Ishikawa (cell line): ENCODE results near the gene ZBTB1.

ENCODE experiments used
- CEBPB ChIP-seq: IDR thresholded peaks from 2 replicates; pipeline ENCODE4 v1.6.1; 2012
- CREB1 ChIP-seq: IDR thresholded peaks from 2 replicates; pipeline ENCODE4 v1.6.1; 2012; ENCODE audit warnings: low read depth
- EGR1 ChIP-seq: IDR thresholded peaks from 2 replicates; pipeline ENCODE4 v1.6.1; 2012
- EP300 ChIP-seq: IDR thresholded peaks from 2 replicates; pipeline ENCODE4 v1.6.1; 2012; ENCODE audit warnings: borderline replicate concordance
- FOXM1 ChIP-seq: IDR thresholded peaks from 2 replicates; pipeline ENCODE4 v1.6.1; 2012; ENCODE audit warnings: low read depth, borderline replicate concordance
- NFIC ChIP-seq: IDR thresholded peaks from 2 replicates; pipeline ENCODE4 v1.6.1; 2012
- RAD21 ChIP-seq: IDR thresholded peaks from 2 replicates; pipeline ENCODE4 v1.6.1; 2012; ENCODE audit warnings: low read depth
- TAF1 ChIP-seq: IDR thresholded peaks from 2 replicates; pipeline ENCODE4 v1.6.1; 2012; ENCODE audit warnings: low read depth, mild to moderate bottlenecking
- TCF12 ChIP-seq: IDR thresholded peaks from 2 replicates; pipeline ENCODE4 v1.6.1; 2012; ENCODE audit warnings: low read depth
- TEAD4 ChIP-seq: IDR thresholded peaks from 2 replicates; pipeline ENCODE4 v1.6.1; 2012
- YY1 ChIP-seq: IDR thresholded peaks from 2 replicates; pipeline ENCODE4 v1.6.1; 2012; ENCODE audit warnings: low read depth
- ZBTB7A ChIP-seq: IDR thresholded peaks from 2 replicates; pipeline ENCODE4 v1.6.1; 2012; ENCODE audit warnings: low read depth
- TF ChIP-seq, protein P1 (sequence below): IDR thresholded peaks from 2 replicates; pipeline ENCODE4 v1.6.1; 2012
- TF ChIP-seq, protein P2 (sequence below): IDR thresholded peaks from 2 replicates; pipeline ENCODE4 v1.6.1; 2012; ENCODE audit warnings: low read depth, mild to moderate bottlenecking
- TF ChIP-seq, protein P3 (sequence below): IDR thresholded peaks from 2 replicates; pipeline ENCODE4 v1.6.1; 2012

Gene ZBTB1

DNA sequence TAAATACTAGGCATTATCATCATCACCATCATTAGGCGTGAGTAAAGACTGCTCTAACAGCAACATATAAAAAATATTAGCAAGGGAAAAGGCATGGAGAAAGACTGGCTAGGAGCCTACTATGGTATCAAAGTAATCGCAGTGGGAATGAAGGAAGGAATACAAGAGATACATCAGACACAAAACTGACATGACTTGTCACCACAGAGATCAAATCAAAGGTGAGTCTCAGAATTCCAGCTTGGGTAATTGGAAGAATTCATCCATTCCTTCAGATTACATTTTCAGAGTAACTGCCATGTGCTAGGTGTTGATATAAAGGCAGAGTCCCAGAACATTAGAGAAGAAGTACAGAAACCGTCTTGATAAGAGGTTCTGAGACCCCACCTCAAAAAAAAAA lies 11.1 kb upstream of the ZBTB1 start:
- TF ChIP-seq YY1 (no peak), FOXM1 (no peak), EP300 (no peak), CREB1 (no peak), EGR1 (no peak), TCF12 (no peak), TAF1 (no peak), CEBPB (no peak), ZBTB7A (no peak), TEAD4 (no peak)
- TF ChIP-seq, protein P1, sequence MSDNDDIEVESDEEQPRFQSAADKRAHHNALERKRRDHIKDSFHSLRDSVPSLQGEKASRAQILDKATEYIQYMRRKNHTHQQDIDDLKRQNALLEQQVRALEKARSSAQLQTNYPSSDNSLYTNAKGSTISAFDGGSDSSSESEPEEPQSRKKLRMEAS: no peak
- TF ChIP-seq, protein P2, sequence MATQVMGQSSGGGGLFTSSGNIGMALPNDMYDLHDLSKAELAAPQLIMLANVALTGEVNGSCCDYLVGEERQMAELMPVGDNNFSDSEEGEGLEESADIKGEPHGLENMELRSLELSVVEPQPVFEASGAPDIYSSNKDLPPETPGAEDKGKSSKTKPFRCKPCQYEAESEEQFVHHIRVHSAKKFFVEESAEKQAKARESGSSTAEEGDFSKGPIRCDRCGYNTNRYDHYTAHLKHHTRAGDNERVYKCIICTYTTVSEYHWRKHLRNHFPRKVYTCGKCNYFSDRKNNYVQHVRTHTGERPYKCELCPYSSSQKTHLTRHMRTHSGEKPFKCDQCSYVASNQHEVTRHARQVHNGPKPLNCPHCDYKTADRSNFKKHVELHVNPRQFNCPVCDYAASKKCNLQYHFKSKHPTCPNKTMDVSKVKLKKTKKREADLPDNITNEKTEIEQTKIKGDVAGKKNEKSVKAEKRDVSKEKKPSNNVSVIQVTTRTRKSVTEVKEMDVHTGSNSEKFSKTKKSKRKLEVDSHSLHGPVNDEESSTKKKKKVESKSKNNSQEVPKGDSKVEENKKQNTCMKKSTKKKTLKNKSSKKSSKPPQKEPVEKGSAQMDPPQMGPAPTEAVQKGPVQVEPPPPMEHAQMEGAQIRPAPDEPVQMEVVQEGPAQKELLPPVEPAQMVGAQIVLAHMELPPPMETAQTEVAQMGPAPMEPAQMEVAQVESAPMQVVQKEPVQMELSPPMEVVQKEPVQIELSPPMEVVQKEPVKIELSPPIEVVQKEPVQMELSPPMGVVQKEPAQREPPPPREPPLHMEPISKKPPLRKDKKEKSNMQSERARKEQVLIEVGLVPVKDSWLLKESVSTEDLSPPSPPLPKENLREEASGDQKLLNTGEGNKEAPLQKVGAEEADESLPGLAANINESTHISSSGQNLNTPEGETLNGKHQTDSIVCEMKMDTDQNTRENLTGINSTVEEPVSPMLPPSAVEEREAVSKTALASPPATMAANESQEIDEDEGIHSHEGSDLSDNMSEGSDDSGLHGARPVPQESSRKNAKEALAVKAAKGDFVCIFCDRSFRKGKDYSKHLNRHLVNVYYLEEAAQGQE: no peak
- TF ChIP-seq, protein P3, sequence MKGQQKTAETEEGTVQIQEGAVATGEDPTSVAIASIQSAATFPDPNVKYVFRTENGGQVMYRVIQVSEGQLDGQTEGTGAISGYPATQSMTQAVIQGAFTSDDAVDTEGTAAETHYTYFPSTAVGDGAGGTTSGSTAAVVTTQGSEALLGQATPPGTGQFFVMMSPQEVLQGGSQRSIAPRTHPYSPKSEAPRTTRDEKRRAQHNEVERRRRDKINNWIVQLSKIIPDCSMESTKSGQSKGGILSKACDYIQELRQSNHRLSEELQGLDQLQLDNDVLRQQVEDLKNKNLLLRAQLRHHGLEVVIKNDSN: no peak

DNA sequence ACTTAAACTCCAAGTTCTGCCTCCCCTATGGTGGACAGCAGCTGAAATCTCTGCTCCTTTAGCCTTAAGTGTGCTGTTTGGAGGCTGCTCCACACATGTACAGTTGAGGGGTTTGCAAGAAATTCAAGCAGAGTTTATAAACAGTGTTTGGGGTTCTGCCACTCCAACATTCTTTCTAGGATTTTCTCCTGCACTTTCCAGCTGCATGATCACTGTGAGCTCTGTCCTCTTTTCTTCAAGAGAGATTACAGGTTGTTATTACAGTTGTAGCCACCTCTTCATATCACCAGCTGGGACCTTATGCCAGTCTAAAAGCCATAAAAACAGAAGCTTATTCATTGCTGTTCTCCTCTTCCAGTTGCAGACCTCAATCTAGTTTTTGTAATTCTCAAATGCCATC lies 9.3 kb upstream of the ZBTB1 start:
- TF ChIP-seq TCF12 (no peak), YY1 (no peak), EGR1 (no peak), CREB1 (no peak), TAF1 (no peak), FOXM1 (no peak), TEAD4 (no peak)
- TF ChIP-seq, protein P2: no peak

DNA sequence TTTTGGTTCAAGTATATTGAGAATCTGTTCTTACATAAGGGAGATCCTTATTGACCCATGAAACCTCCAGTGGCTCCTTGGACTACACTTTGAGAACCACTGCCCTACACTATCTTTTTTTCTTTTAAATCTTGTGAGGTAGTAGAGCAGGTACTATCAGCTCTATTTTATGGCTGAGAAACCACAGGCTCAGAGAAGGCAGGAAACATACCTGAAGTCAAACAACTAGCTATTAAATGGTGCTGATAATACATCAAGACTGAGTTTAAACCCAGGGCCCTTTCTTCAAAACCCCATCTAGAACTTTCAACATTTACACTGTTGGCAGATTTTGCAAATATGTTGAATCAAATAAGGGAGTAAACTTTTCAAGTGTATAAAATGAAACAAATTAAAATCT lies 7.8 kb upstream of the ZBTB1 start:
- TF ChIP-seq RAD21: no peak
- no peak for TF ChIP-seq TEAD4
- no peak for TF ChIP-seq FOXM1
- no peak for TF ChIP-seq CEBPB
- no peak for TF ChIP-seq ZBTB7A
- TF ChIP-seq TCF12: no peak
- no peak for TF ChIP-seq NFIC
- TF ChIP-seq, protein P1: no peak
- TF ChIP-seq, protein P2: no peak
- TF ChIP-seq YY1: no peak
- no peak for TF ChIP-seq CREB1

DNA sequence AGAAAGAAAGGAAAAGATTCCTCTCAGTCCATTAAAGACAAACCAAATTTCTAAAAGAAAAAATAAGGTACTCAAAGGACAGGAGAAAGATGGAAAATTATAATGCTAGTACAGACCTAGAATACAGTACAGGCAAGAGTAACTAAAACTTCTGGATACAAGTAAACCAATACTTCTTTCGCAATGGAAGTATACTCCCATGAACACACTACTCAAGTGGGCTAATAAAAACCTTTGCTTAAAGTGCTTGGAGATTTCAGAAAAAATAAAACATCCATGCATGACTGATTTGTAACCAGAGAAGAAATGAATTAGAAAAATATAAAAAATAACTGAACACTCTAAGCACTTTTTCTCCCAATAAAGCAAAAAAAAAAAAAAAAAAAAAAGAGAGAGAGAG lies 4.5 kb upstream of the ZBTB1 start:
- TF ChIP-seq CEBPB (peak; percentile 59), TAF1 (no peak), ZBTB7A (no peak), CREB1 (no peak), EP300 (no peak), TCF12 (no peak)

DNA sequence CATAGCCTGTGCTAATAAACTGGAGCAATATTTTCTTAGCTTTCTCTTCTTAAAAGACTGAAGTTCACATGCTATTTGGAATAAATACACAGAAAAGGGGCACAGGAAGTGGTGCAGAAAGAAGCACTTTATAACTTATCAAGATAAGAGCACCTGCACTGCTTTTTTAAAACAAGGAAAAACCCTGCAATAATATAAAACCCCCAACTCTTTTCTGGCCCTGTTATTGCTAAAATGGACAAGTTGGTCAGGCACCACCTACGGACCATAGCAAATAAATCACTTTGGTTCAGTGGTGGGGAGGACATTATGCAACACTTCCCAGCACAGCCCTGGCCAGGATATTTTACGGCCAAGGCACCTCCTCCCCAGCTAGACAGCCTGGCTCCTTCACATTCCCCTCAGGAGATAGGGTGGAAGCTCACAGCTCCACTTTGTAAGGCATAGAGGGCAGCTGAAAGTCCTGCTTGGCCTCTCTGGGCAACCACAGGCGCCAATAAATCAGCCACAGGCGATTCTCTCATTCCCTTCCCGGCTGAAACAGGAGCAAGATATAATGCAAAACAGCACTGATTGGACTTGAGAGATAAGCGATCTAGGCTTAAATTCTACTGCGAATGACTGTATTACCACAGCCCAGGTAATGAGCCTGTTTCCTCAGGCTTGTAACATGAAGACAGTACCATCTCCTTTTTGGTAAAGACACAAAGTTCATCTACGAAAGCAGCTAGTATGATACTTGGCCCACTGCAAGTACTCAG lies 3.0 kb upstream of the ZBTB1 start:
- TF ChIP-seq TCF12: 0 out of 2 replicates have a peak, but pooled peaks have one; percentile 26
- TF ChIP-seq, protein P3: 0 out of 2 replicates have a peak, but pooled peaks have one; percentile 7
- peak; percentile 96 for TF ChIP-seq CEBPB
- no peak for TF ChIP-seq EGR1
- no peak for TF ChIP-seq ZBTB7A
- no peak for TF ChIP-seq NFIC
- no peak for TF ChIP-seq RAD21
- TF ChIP-seq TEAD4: no peak
- TF ChIP-seq EP300: no peak; the same call in 1 of the 2 replicates
